ENCODE measurements around the gene PLXNB1. TPM values are rescaled to one million over a fixed set of nuclear protein-coding genes. Genes with fewer than 3 reads are reported as not detected.

Gene PLXNB1
- total and polyA plus RNA-seq, 2 of the 13 experiments (the other 11 are each of a cell fraction or from before 2014, with no cell fraction given) = 86.0 to 143 TPM

GRCh38 chr3:48431224-48432029 lies 1.5 kb upstream of the PLXNB1 start (continued):
- no peak for TF ChIP-seq KDM5A (IDR thresholded peaks at IDR 0.05; ENCODE audit: borderline replicate concordance, low read length)
- TF ChIP-seq ZNF781 (CRISPR knock-in tag; IDR thresholded peaks at IDR 0.05; ENCODE audit: borderline replicate concordance, not compliant biosample characterization) = no peak
- TF ChIP-seq ZNF570 (CRISPR knock-in tag; IDR thresholded peaks at IDR 0.05; ENCODE audit: borderline replicate concordance) = no peak
- no peak for TF ChIP-seq SRSF9 (IDR thresholded peaks at IDR 0.05; ENCODE audit: borderline replicate concordance, insufficient read depth, low read depth, low read length, poor library complexity, severe bottlenecking)
- TF ChIP-seq SYNCRIP (IDR thresholded peaks at IDR 0.05; ENCODE audit: insufficient read depth, low read depth, low read length) = no peak
- no peak for TF ChIP-seq ZNF777 (CRISPR knock-in tag; IDR thresholded peaks at IDR 0.05)
- no peak for TF ChIP-seq ZFP90 (CRISPR knock-in tag; IDR thresholded peaks at IDR 0.05; ENCODE audit: borderline replicate concordance)
- TF ChIP-seq ZFP1 (CRISPR knock-in tag; IDR thresholded peaks at IDR 0.05) = peak; percentile 53; the same call in 1 of the 2 replicates
- TF ChIP-seq ZNF530 (CRISPR knock-in tag; IDR thresholded peaks at IDR 0.05; ENCODE audit: low read depth) = no peak
- peak; percentile 92 for TF ChIP-seq SALL1 (CRISPR knock-in tag; IDR thresholded peaks at IDR 0.05)
- TF ChIP-seq RBM22 (optimal IDR thresholded peaks at IDR 0.05; ENCODE audit: low read length) = no peak
- TF ChIP-seq SRSF4 (IDR thresholded peaks at IDR 0.05; ENCODE audit: low read depth, low read length, poor library complexity, severe bottlenecking) = no peak
- TF ChIP-seq SOX13 (IDR thresholded peaks at IDR 0.05) = no peak
- TF ChIP-seq SOX13 (CRISPR knock-in tag; conservative IDR thresholded peaks at IDR 0.05 in 1 of 2, IDR thresholded peaks at IDR 0.05 in 1 of 2) = peak in 1 of 2 experiments; percentile 88; a peak in 2 of 4 replicates
- TF ChIP-seq DZIP1 (CRISPR knock-in tag; IDR thresholded peaks at IDR 0.05) = no peak
- no peak for TF ChIP-seq ARID2 (CRISPR knock-in tag; IDR thresholded peaks at IDR 0.05; ENCODE audit: borderline replicate concordance)
- TF ChIP-seq DBP (CRISPR knock-in tag; IDR thresholded peaks at IDR 0.05; ENCODE audit: not compliant biosample characterization) = no peak
- TF ChIP-seq TFAP4 (IDR thresholded peaks at IDR 0.05; ENCODE audit: borderline replicate concordance, low read depth) = peak; percentile 70; the same call in 1 of the 2 replicates
- TF ChIP-seq ZNF740 (CRISPR knock-in tag; IDR thresholded peaks at IDR 0.05) = peak; percentile 94

All from HepG2 (cell line).